ENCODE results near the gene TMEM72. TPM values are rescaled to one million over a fixed set of nuclear protein-coding genes. Genes with fewer than 3 reads are reported as not detected.

TMEM72 gene
- total and polyA plus RNA-seq, 2 experiments from 2014 or later, result 1.3 to 2.3 TPM

DNA sequence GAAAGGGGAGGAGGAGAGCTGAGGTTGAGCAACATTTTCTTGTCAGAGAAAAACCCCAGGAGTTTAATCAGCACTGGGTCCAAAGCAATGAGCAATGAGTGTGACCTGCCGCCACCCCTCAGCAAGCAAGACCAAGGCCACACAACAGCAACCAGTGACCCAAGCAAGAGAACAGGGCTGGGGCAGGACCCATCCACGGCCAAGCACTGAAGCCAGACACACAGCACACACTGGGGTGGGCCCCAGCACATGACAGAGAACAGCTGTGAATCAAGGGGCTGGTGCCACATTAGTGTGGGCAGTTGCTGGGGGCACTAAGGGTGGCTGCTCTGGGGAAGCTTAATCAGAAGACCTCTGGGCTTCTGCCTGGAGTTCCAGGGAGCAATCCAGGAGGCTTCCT lies 16.2 kb downstream of the TMEM72 start:
- peak in 1 of 2 donors; percentile 68 for DNase-seq (ENCODE audit: low read depth in 1 of 2, low spot score in 1 of 2)
- TF ChIP-seq, protein P1, sequence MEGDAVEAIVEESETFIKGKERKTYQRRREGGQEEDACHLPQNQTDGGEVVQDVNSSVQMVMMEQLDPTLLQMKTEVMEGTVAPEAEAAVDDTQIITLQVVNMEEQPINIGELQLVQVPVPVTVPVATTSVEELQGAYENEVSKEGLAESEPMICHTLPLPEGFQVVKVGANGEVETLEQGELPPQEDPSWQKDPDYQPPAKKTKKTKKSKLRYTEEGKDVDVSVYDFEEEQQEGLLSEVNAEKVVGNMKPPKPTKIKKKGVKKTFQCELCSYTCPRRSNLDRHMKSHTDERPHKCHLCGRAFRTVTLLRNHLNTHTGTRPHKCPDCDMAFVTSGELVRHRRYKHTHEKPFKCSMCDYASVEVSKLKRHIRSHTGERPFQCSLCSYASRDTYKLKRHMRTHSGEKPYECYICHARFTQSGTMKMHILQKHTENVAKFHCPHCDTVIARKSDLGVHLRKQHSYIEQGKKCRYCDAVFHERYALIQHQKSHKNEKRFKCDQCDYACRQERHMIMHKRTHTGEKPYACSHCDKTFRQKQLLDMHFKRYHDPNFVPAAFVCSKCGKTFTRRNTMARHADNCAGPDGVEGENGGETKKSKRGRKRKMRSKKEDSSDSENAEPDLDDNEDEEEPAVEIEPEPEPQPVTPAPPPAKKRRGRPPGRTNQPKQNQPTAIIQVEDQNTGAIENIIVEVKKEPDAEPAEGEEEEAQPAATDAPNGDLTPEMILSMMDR (IDR thresholded peaks at IDR 0.05; ENCODE audit: low read depth, low read length), result no peak

DNA sequence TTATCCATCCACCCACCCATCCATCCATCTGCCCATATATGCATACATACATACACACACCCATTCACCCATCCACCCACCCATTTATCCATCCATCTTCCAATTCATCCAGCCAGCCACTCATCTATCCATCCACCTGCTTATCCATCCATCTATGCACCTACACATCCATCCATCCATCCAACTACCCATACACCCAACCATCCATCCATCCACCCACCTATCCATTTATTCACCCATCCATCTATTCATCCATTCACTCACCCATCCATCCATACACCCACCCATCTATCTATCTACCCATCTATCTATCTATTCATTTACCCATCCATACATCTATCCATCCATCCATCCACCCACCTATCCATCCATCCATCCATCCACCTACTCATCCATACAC lies 17.3 kb downstream of the TMEM72 start:
- no peak overlapping the region for H3K4me3 ChIP-seq
- H3K27ac ChIP-seq, result no peak overlapping the region
- H3K4me1 ChIP-seq (ENCODE audit: low read depth), result no peaks in the 10 kb centered on the region
- no peaks in the 10 kb centered on the region for H3K27me3 ChIP-seq
- H3K9me3 ChIP-seq (ENCODE audit: low read depth), result no peaks in the 10 kb centered on the region
- TF ChIP-seq, protein P1 (IDR thresholded peaks at IDR 0.05; ENCODE audit: low read depth, low read length), result no peak
- no peak for DNase-seq (ENCODE audit: low read depth in 1 of 2, low spot score in 1 of 2)
- no peaks in the 10 kb centered on the region for H3K36me3 ChIP-seq

More for the DNA sequence above, 16.2 kb downstream of the TMEM72 start:
- Histone ChIP-seq H3K36me3 (no peaks in the 10 kb centered on the region), H3K4me1 (ENCODE audit: low read depth) (no peaks in the 10 kb centered on the region), H3K4me3 (no peak overlapping the region), H3K27me3 (no peaks in the 10 kb centered on the region), H3K27ac (no peak overlapping the region), H3K9me3 (ENCODE audit: low read depth) (no peaks in the 10 kb centered on the region)

DNA sequence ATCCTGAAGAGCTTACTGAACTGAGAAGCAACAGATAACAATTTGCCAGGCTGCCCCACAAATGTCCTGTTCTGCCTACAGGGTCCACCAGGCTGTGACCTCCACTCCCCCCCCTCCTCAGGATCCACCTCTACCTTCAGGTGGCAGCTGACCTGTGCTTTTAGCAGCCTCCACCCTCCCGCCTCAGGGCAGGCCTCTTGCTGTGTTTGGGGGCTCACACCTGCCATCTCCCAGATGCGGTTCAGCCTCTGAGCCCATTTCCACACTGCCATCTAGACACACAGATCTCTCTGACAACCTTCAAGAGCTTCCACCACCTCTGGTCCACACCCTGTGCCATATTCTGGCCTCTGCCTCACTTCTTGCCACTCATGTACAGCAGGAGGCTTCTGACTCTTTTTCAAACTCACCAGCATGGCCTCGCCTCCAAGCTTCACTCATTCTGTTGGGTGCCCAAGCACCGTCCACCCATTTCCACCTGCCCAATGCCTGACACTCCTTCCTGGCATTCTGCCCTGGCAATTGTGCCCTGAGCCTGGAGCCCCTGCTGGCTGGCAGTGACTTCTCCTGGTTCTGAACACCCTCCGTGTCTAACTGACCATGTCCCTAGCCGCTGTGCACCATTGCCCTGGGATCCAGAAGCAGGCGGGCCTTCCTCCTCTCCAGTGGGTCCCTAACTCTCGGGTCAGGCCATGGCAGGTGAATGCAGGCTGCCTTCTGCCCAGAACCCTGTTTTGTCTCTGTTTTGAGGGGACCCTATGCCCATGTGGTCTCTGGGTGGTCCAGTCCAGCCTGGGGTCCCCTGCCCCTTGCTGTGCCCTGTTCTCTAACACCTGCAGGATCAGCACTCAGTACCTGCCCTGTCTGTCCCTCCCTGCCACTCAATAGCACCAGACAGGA lies 18.5 kb downstream of the TMEM72 start:
- no peaks in the 10 kb centered on the region for H3K4me1 ChIP-seq (ENCODE audit: low read depth)
- no peaks in the 10 kb centered on the region for H3K27me3 ChIP-seq
- TF ChIP-seq, protein P1 (IDR thresholded peaks at IDR 0.05; ENCODE audit: low read depth, low read length), result no peak
- no peak for DNase-seq (ENCODE audit: low read depth in 1 of 2, low spot score in 1 of 2)
- H3K9me3 ChIP-seq (ENCODE audit: low read depth), result no peaks in the 10 kb centered on the region
- H3K4me3 ChIP-seq, result no peak overlapping the region
- H3K36me3 ChIP-seq, result no peaks in the 10 kb centered on the region
- no peak overlapping the region for H3K27ac ChIP-seq

DNA sequence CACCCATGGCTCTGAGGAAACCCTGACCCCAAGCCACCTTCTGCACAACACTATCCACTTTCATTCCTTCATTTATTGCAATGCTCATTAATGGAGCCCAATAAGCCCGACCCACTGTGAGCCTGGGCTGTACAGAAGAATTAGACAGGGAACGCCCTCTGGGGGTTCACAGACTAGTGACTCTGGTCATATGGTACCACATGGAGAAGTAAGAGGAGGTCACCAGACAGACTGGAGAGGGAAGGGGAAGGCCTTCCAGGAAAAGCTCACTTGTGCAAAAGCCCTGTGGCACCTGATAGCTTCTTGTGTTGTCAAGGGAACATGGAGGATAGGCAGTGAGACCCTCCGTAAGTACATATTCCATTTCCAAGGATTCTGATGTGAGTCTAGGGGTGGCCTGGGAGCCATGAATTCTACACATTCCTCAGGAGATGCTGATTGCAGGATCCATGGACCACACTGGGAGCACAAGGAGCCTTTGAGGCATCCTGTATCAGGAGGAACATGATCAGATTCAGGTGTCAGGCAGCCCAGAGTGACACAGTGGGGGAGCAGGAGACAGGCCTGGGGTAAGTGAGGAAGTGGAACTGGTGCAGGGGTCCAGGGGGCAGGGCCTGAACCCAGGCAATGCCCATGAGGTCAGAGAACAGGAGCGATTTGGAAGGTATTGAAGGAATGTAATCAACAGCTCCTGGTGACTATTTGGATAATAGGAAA lies 19.9 kb downstream of the TMEM72 start:
- Histone ChIP-seq H3K36me3 (no peaks in the 10 kb centered on the region), H3K4me1 (ENCODE audit: low read depth) (no peaks in the 10 kb centered on the region), H3K9me3 (ENCODE audit: low read depth) (no peaks in the 10 kb centered on the region), H3K27ac (no peak overlapping the region), H3K27me3 (no peaks in the 10 kb centered on the region), H3K4me3 (no peak overlapping the region)
- TF ChIP-seq, protein P1 (IDR thresholded peaks at IDR 0.05; ENCODE audit: low read depth, low read length), result no peak
- no peak for DNase-seq (ENCODE audit: low read depth in 1 of 2, low spot score in 1 of 2)

DNA sequence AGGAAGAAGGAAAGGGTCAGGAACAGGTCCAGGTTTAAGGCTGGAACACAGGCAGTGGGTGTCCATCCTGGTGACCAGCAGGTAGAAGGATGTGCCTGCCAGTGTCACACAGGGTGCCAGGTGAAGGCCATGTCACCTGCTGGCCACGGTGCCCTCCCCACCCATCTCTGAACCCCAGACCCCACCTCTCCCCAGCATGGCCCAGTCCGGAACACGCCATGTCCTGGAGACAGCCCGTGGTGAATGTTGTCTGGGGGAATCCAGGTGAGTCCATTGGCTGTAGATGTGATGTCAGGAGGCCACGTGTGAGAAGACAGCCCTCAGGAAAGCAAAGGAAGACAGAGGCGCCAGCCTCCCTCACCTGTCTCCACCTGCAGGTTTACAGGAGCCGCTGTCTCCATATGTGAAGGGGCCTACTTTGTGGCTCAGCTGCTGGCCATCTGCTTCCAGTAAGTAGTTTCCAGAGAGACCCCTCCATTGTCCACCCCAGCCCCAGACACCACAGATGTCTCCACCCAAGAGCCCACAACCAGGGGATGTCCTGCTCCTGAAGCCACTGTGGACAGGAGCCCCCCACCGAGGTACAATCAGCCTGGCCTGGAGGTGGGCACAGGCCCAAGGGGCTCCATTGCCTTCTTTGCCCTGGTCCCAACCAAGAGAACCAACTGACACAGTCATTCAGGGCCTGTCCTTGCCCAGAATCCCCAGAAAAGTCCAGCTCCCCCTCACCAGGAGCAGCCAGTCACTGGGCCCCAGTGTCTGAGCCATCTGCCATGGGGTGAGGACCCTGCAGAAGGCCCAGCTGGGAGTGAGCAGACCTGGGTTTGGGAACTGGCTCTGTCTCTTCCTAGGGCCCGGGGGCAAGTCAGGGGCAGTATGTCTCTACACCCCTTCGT lies 20.7 kb downstream of the TMEM72 start:
- Histone ChIP-seq H3K27ac (no peak overlapping the region), H3K27me3 (no peaks in the 10 kb centered on the region), H3K9me3 (ENCODE audit: low read depth) (no peaks in the 10 kb centered on the region), H3K4me1 (ENCODE audit: low read depth) (no peaks in the 10 kb centered on the region), H3K4me3 (no peak overlapping the region), H3K36me3 (no peaks in the 10 kb centered on the region)
- DNase-seq (ENCODE audit: low read depth in 1 of 2, low spot score in 1 of 2), result no peak
- TF ChIP-seq, protein P1 (IDR thresholded peaks at IDR 0.05; ENCODE audit: low read depth, low read length), result no peak
